Measurements from ENCODE around the gene BDKRB2.

The BDKRB2 gene

GRCh38 chr14:96204151-96205058 is at the start of gene BDKRB2:
Gene BDKRB2, plus strand, starts transcription at chr14:96204839. Its CDS starts 32,269 bp downstream, at chr14:96237108.
- DNase-seq, result peak; percentile 69 to 80

GRCh38 chr14:96154900-96155299 is 49.7 kb upstream of the BDKRB2 start:
- DNase-seq, result no peak

GRCh38 chr14:96156804-96157760 is 47.6 kb upstream of the BDKRB2 start:
- no peak for DNase-seq

- DNase-seq, result no peak
These were observed 45.9 kb upstream of the BDKRB2 start for GRCh38 chr14:96158735-96159134.

- no peak for DNase-seq
These were observed 44.3 kb upstream of the BDKRB2 start for GRCh38 chr14:96160076-96160912.

- DNase-seq, result no peak
These were observed 43.7 kb upstream of the BDKRB2 start for GRCh38 chr14:96160913-96161310.

- no peak for DNase-seq
These were observed 43.0 kb upstream of the BDKRB2 start for GRCh38 chr14:96161636-96162035.

GRCh38 chr14:96162265-96162664 is 42.4 kb upstream of the BDKRB2 start:
- DNase-seq, result no peak

- DNase-seq, result no peak
These were observed 41.9 kb upstream of the BDKRB2 start for GRCh38 chr14:96162741-96163140.

- DNase-seq, result no peak
These were observed 39.7 kb upstream of the BDKRB2 start for GRCh38 chr14:96164861-96165490.

GRCh38 chr14:96165493-96166436 is 38.9 kb upstream of the BDKRB2 start:
- DNase-seq, result no peak

- DNase-seq, result no peak
These were observed 38.0 kb upstream of the BDKRB2 start for GRCh38 chr14:96166461-96167223.

GRCh38 chr14:96167224-96168148 is 37.2 kb upstream of the BDKRB2 start:
- no peak for DNase-seq

- no peak for DNase-seq
These were observed 36.1 kb upstream of the BDKRB2 start for GRCh38 chr14:96168581-96168980.

- no peak for DNase-seq
These were observed 33.6 kb upstream of the BDKRB2 start for GRCh38 chr14:96170961-96171592.

- no peak for DNase-seq
These were observed 30.8 kb upstream of the BDKRB2 start for GRCh38 chr14:96173636-96174475.

- DNase-seq, result no peak
These were observed 28.4 kb upstream of the BDKRB2 start for GRCh38 chr14:96176275-96176674.

All from NCI-H2081 (cell line).